Liver (tissue), 9 donors: ENCODE results near the gene ATP12A. TPM values are rescaled to one million over a fixed set of nuclear protein-coding genes. Genes with fewer than 3 reads are reported as not detected.

ENCODE experiments used
- DNase-seq: peaks from one replicate; pipeline ENCODE4 v3.0.0-alpha.2; 2017; ENCODE audit warnings: low spot score
- H3K27ac ChIP-seq, 2 donors: one replicate each; pipeline ENCODE4 v1.7.0; 2013; ENCODE audit warnings: inconsistent platforms in 2 of 2, low read length in 2 of 2, control low read depth in 1 of 2, low read depth in 1 of 2, mild to moderate bottlenecking in 1 of 2
- H3K27me3 ChIP-seq, 4 donors: one replicate each; pipeline versions ENCODE4 v1.6.1 to v1.7.0; 2013; ENCODE audit warnings: low read length in 3 of 4, inconsistent platforms in 1 of 4, mild to moderate bottlenecking in 1 of 4, moderate library complexity in 1 of 4; ENCODE audit not compliant: control insufficient read depth in 4 of 4, insufficient read depth in 4 of 4
- H3K36me3 ChIP-seq, 4 donors: one replicate each; pipeline versions ENCODE4 v1.6.1 to v1.7.0; 2013; ENCODE audit warnings: low read length in 3 of 4, mild to moderate bottlenecking in 3 of 4, low read depth in 1 of 4, moderate library complexity in 1 of 4; ENCODE audit not compliant: control insufficient read depth in 4 of 4, insufficient read depth in 3 of 4
- H3K4me1 ChIP-seq, 4 donors: one replicate each; pipeline versions ENCODE4 v1.6.1 to v1.7.0; 2013; ENCODE audit warnings: low read length in 3 of 4, mild to moderate bottlenecking in 3 of 4, moderate library complexity in 1 of 4; ENCODE audit not compliant: control insufficient read depth in 4 of 4, insufficient read depth in 4 of 4
- H3K4me3 ChIP-seq, 3 donors: one replicate each; pipeline versions ENCODE4 v1.6.1 to v1.7.0; 2013; ENCODE audit warnings: low read length in 3 of 3, control low read depth in 1 of 3, low read depth in 1 of 3, mild to moderate bottlenecking in 1 of 3
- H3K9ac ChIP-seq, 2 donors: one replicate each; pipeline ENCODE4 v1.7.0; 2013; ENCODE audit warnings: low read length in 2 of 2, mild to moderate bottlenecking in 2 of 2, moderate library complexity in 2 of 2, control low read depth in 1 of 2, low read depth in 1 of 2
- H3K9me3 ChIP-seq, 4 donors: one replicate each; pipeline versions ENCODE4 v1.6.1 to v1.7.0; 2013; ENCODE audit warnings: low read length in 3 of 4; ENCODE audit not compliant: control insufficient read depth in 4 of 4
- ATF3 ChIP-seq: IDR thresholded peaks from 2 replicates; pipeline ENCODE4 v1.6.1; 2016; ENCODE audit warnings: antibody characterized with exemption
- CTCF ChIP-seq: fragments of 150-350 bp; IDR thresholded peaks from 2 replicates; pipeline ENCODE4 v1.5.1; 2017; ENCODE audit warnings: improper control_type of control experiment, low read depth, low read length; ENCODE audit not compliant: missing input control
- EGR1 ChIP-seq, 2 donors: IDR thresholded peaks; 2 replicates each; pipeline ENCODE4 v1.6.1; 2016 to 2018; ENCODE audit warnings: antibody characterized with exemption in 2 of 2, low read depth in 2 of 2
- FOXA1 ChIP-seq: IDR thresholded peaks from 2 replicates; pipeline ENCODE4 v1.6.1; 2016; ENCODE audit warnings: antibody characterized with exemption
- FOXA2 ChIP-seq: IDR thresholded peaks from 2 replicates; pipeline ENCODE4 v1.6.1; 2016; ENCODE audit warnings: antibody characterized with exemption
- GABPA ChIP-seq, 2 donors: IDR thresholded peaks in 1 of 2; conservative IDR thresholded peaks in 1 of 2; 2 replicates each; pipeline ENCODE4 v1.6.1; 2016; ENCODE audit warnings: antibody characterized with exemption in 2 of 2, mild to moderate bottlenecking in 1 of 2, moderate library complexity in 1 of 2
- HNF4A ChIP-seq, 2 donors: conservative IDR thresholded peaks; 2 replicates each; pipeline ENCODE4 v1.6.1; 2016; ENCODE audit warnings: antibody characterized with exemption in 2 of 2, mild to moderate bottlenecking in 2 of 2
- HNF4G ChIP-seq: IDR thresholded peaks from 2 replicates; pipeline ENCODE4 v1.6.1; 2016; ENCODE audit warnings: antibody characterized with exemption
- JUND ChIP-seq, 2 donors: IDR thresholded peaks; 2 replicates each; pipeline ENCODE4 v1.6.1; 2016; ENCODE audit warnings: antibody characterized with exemption in 2 of 2
- NR2F2 ChIP-seq: IDR thresholded peaks from 2 replicates; pipeline ENCODE4 v1.6.1; 2016; ENCODE audit warnings: antibody characterized with exemption
- RAD21 ChIP-seq, 2 donors: IDR thresholded peaks; 2 replicates each; pipeline ENCODE4 v1.6.1; 2016; ENCODE audit warnings: antibody characterized with exemption in 2 of 2, mild to moderate bottlenecking in 2 of 2
- REST ChIP-seq: IDR thresholded peaks from 2 replicates; pipeline ENCODE4 v1.6.1; 2016; ENCODE audit warnings: antibody characterized with exemption, mild to moderate bottlenecking
- RXRA ChIP-seq, 2 donors: IDR thresholded peaks; 2 replicates each; pipeline ENCODE4 v1.6.1; 2017 to 2018; ENCODE audit warnings: antibody characterized with exemption in 2 of 2, mild to moderate bottlenecking in 1 of 2
- SP1 ChIP-seq: IDR thresholded peaks from 2 replicates; pipeline ENCODE4 v1.6.1; 2018; ENCODE audit warnings: antibody characterized with exemption, mild to moderate bottlenecking
- TAF1 ChIP-seq: conservative IDR thresholded peaks from 2 replicates; pipeline ENCODE4 v1.6.1; 2016; ENCODE audit warnings: antibody characterized with exemption, mild to moderate bottlenecking
- YY1 ChIP-seq: IDR thresholded peaks from 2 replicates; pipeline ENCODE4 v1.6.1; 2016; ENCODE audit warnings: antibody characterized with exemption, mild to moderate bottlenecking
- WGBS: extraction: QIAGEN DNeasy Blood & Tissue Kit; methylation state at CpG from one replicate; pipeline ENCODE4 v1.1.7; 2013; 5-methylcytosine and 5-hydroxymethylcytosine counted together
- polyA plus RNA-seq, 2 donors: library from polyadenylated mRNA; stranded (reverse) in 1 of 2; unstranded in 1 of 2; fragments of 200-250 nt in 1 of 2; fragments of >200 nt in 1 of 2; fragmentation: Nextera tagmentation in 1 of 2; extraction: Ambion mirVana in 1 of 2; gene quantifications; one replicate each; pipeline versions ENCODE4 v1.2.1 to v1.2.3, GENCODE V29; 2013 to 2015
- total RNA-seq, 2 donors: library from RNA; depleted of rRNA; stranded (reverse); fragments of >200 nt; gene quantifications; one replicate each; pipeline ENCODE4 v1.2.3, GENCODE V29; 2014
- donor health status: healthy.
- donor health status: healthy.
- donor health status: healthy.
- donor health status: healthy.
- donor health status: healthy.

The ATP12A gene
- total and polyA plus RNA-seq, 4 donors, result under 0.01 TPM; not detected in 3

GRCh38 chr13:24660023-24660741 lies 20.0 kb upstream of the ATP12A start (continued):
- TF ChIP-seq JUND (IDR thresholded peaks at IDR 0.05), result no peak
- TF ChIP-seq RXRA (IDR thresholded peaks at IDR 0.05), result no peak
- TF ChIP-seq EGR1 (IDR thresholded peaks at IDR 0.05; ENCODE audit: low read depth in 2 of 2), result no peak
- no peak for TF ChIP-seq FOXA2
- TF ChIP-seq ATF3, result no peak
- TF ChIP-seq NR2F2, result no peak

- H3K4me3 ChIP-seq, result no peak overlapping the region
- H3K27ac ChIP-seq, result no peak overlapping the region
- no peaks in the 10 kb centered on the region for H3K36me3 ChIP-seq
- no peaks in the 10 kb centered on the region for H3K4me1 ChIP-seq
- H3K27me3 ChIP-seq, result no peaks in the 10 kb centered on the region
- no peak for DNase-seq
- H3K9me3 ChIP-seq, result no peaks in the 10 kb centered on the region
- 84% methylated on average over 5 of the region's 5 CpGs for WGBS
- no peak for TF ChIP-seq EGR1 (IDR thresholded peaks at IDR 0.05; ENCODE audit: low read depth in 2 of 2)
- H3K9ac ChIP-seq, result no peak overlapping the region
Observed at GRCh38 chr13:24661713-24662112, 18.5 kb upstream of the ATP12A start.

- no peaks in the 10 kb centered on the region for H3K4me1 ChIP-seq
Observed at GRCh38 chr13:24662195-24663088, 17.8 kb upstream of the ATP12A start.

More at GRCh38 chr13:24662195-24663088, 17.8 kb upstream of the ATP12A start:
- TF ChIP-seq SP1 (no peak), RAD21 (IDR thresholded peaks at IDR 0.05) (no peak), JUND (IDR thresholded peaks at IDR 0.05) (no peak), CTCF (no peak), GABPA (IDR thresholded peaks at IDR 0.05 in 1 of 2, conservative IDR thresholded peaks at IDR 0.05 in 1 of 2) (no peak), REST (no peak), RXRA (IDR thresholded peaks at IDR 0.05) (no peak), HNF4G (no peak), FOXA1 (no peak), YY1 (no peak), EGR1 (IDR thresholded peaks at IDR 0.05; ENCODE audit: low read depth in 2 of 2) (no peak), TAF1 (no peak), HNF4A (conservative IDR thresholded peaks at IDR 0.05) (no peak)
- Histone ChIP-seq H3K27me3 (no peaks in the 10 kb centered on the region), H3K27ac (no peak overlapping the region), H3K4me3 (no peak overlapping the region), H3K9ac (no peak overlapping the region), H3K9me3 (no peaks in the 10 kb centered on the region), H3K36me3 (no peaks in the 10 kb centered on the region)
- no peak for DNase-seq
- 82% methylated on average over 2 of the region's 2 CpGs for WGBS
